SK-N-SH treated with all-trans-retinoic acid at 6 μM for 48 hours (cell line): ENCODE measurements around the gene CUEDC1.

Source experiments
- ATAC-seq: fragments of 200-7000 bp; cut with Tn5 transposase; 3 replicates; pipeline ENCODE4 v1.9.1; 2020; ENCODE audit warnings: mild to moderate bottlenecking, moderate library complexity
- ARNTL ChIP-seq: fragments of 450-650 bp; formaldehyde crosslinking; IDR thresholded peaks from 2 replicates; pipeline ENCODE4 v1.5.0; 2020; ENCODE audit warnings: low read depth, mild to moderate bottlenecking, moderate library complexity, borderline replicate concordance
- BACH2 ChIP-seq: fragments of 250-450 bp; sonication (Bioruptor Pico); IDR thresholded peaks from 2 replicates; pipeline ENCODE4 v1.9.0; 2021; ENCODE audit warnings: mild to moderate bottlenecking, borderline replicate concordance
- CSDC2 ChIP-seq: fragments of 250-450 bp; sonication (Bioruptor Pico); IDR thresholded peaks from 2 replicates; pipeline ENCODE4 v1.5.0; 2020; ENCODE audit warnings: mild to moderate bottlenecking, moderate library complexity
- CSRNP3 ChIP-seq: fragments of 250-450 bp; sonication (Bioruptor Pico); IDR thresholded peaks from 2 replicates; pipeline ENCODE4 v1.5.1; 2021; ENCODE audit warnings: mild to moderate bottlenecking, moderate library complexity
- ESRRG ChIP-seq: fragments of 250-450 bp; sonication (Bioruptor Pico); IDR thresholded peaks from 2 replicates; pipeline ENCODE4 v1.6.1; 2021; ENCODE audit warnings: mild to moderate bottlenecking
- GLIS3 ChIP-seq: fragments of 250-450 bp; sonication (Bioruptor Pico); IDR thresholded peaks from 2 replicates; pipeline ENCODE4 v1.5.0; 2020; ENCODE audit warnings: mild to moderate bottlenecking, moderate library complexity
- ISL1 ChIP-seq: fragments of 250-450 bp; sonication (Bioruptor Pico); IDR thresholded peaks from 2 replicates; pipeline ENCODE4 v2.1.2; 2022; ENCODE audit warnings: mild to moderate bottlenecking, moderate library complexity
- OSR1 ChIP-seq: fragments of 250-450 bp; sonication (Bioruptor Pico); IDR thresholded peaks from 2 replicates; pipeline ENCODE4 v1.8.0; 2022; ENCODE audit warnings: moderate library complexity, mild to moderate bottlenecking, inconsistent platforms
- PATZ1 ChIP-seq: fragments of 250-450 bp; sonication (Bioruptor Pico); IDR thresholded peaks from 2 replicates; pipeline ENCODE4 v1.8.0; 2020; ENCODE audit warnings: mild to moderate bottlenecking, moderate library complexity, borderline replicate concordance
- POU6F1 ChIP-seq: fragments of 250-450 bp; sonication (Bioruptor Pico); IDR thresholded peaks from 2 replicates; pipeline ENCODE4 v1.8.0; 2021; ENCODE audit warnings: low read depth, mild to moderate bottlenecking, moderate library complexity, borderline replicate concordance
- PPARA ChIP-seq: fragments of 250-450 bp; sonication (Bioruptor Pico); IDR thresholded peaks from 2 replicates; pipeline ENCODE4 v1.5.0; 2020; ENCODE audit warnings: mild to moderate bottlenecking, borderline replicate concordance
- RARB ChIP-seq: fragments of 250-450 bp; sonication (Bioruptor Pico); IDR thresholded peaks from 2 replicates; pipeline ENCODE4 v1.8.0; 2021; ENCODE audit warnings: mild to moderate bottlenecking, moderate library complexity
- SNAI2 ChIP-seq: fragments of 250-450 bp; sonication (Bioruptor Pico); IDR thresholded peaks from 2 replicates; pipeline ENCODE4 v1.5.0; 2020; ENCODE audit warnings: mild to moderate bottlenecking, moderate library complexity
- TCF4 ChIP-seq: fragments of 250-450 bp; sonication (Bioruptor Pico); IDR thresholded peaks from 2 replicates; pipeline ENCODE4 v1.8.0; 2021; ENCODE audit warnings: mild to moderate bottlenecking, moderate library complexity, borderline replicate concordance
- TOX ChIP-seq: fragments of 250-450 bp; sonication (Bioruptor Pico); IDR thresholded peaks from 2 replicates; pipeline ENCODE4 v1.8.0; 2021; ENCODE audit warnings: mild to moderate bottlenecking, moderate library complexity, borderline replicate concordance
- TSHZ2 ChIP-seq: fragments of 250-450 bp; sonication (Bioruptor Pico); IDR thresholded peaks from 2 replicates; pipeline ENCODE4 v1.5.0; 2020; ENCODE audit warnings: mild to moderate bottlenecking, moderate library complexity
- ZC3H10 ChIP-seq: fragments of 250-450 bp; sonication (Bioruptor Pico); IDR thresholded peaks from 2 replicates; pipeline ENCODE4 v1.5.1; 2021; ENCODE audit warnings: mild to moderate bottlenecking, moderate library complexity
- ZFP3 ChIP-seq: fragments of 250-450 bp; sonication (Bioruptor Pico); IDR thresholded peaks from 2 replicates; pipeline ENCODE4 v1.5.0; 2020; ENCODE audit warnings: mild to moderate bottlenecking, moderate library complexity
- ZFP30 ChIP-seq: fragments of 450-650 bp; formaldehyde crosslinking; IDR thresholded peaks from 2 replicates; pipeline ENCODE4 v1.5.0; 2022; ENCODE audit warnings: mild to moderate bottlenecking, moderate library complexity
- ZNF565 ChIP-seq: fragments of 450-650 bp; formaldehyde crosslinking; conservative IDR thresholded peaks from 2 replicates; pipeline ENCODE4 v1.5.0; 2020; ENCODE audit warnings: low read depth, mild to moderate bottlenecking, moderate library complexity
- ZNF70 ChIP-seq: fragments of 450-650 bp; formaldehyde crosslinking; IDR thresholded peaks from 2 replicates; pipeline ENCODE4 v1.5.0; 2020; ENCODE audit warnings: mild to moderate bottlenecking, moderate library complexity
- ZNF8 ChIP-seq: fragments of 450-650 bp; formaldehyde crosslinking; IDR thresholded peaks from 2 replicates; pipeline ENCODE4 v1.5.0; 2020; ENCODE audit warnings: mild to moderate bottlenecking, moderate library complexity

CUEDC1 gene

GRCh38 chr17:57902800-57903759, 52.1 kb downstream of the CUEDC1 start:
- no peak for TF ChIP-seq OSR1 (CRISPR knock-in tag)
- ATAC-seq: peak; percentile 60

GRCh38 chr17:57902117-57902799, 53.0 kb downstream of the CUEDC1 start:
- TF ChIP-seq RARB (CRISPR knock-in tag) (no peak), ZNF8 (no peak), TOX (CRISPR knock-in tag) (no peak), PPARA (CRISPR knock-in tag) (no peak), BACH2 (CRISPR knock-in tag) (no peak), SNAI2 (no peak), ISL1 (no peak), ZFP3 (CRISPR knock-in tag) (no peak), ESRRG (no peak), CSDC2 (CRISPR knock-in tag) (no peak), ZNF565 (CRISPR knock-in tag) (no peak), ZFP30 (CRISPR knock-in tag) (no peak), ARNTL (CRISPR knock-in tag) (no peak), GLIS3 (no peak)

GRCh38 chr17:57900991-57901743, 54.0 kb downstream of the CUEDC1 start:
- ATAC-seq: no peak
- TF ChIP-seq ZNF70 (CRISPR knock-in tag) (no peak), ESRRG (no peak), TOX (CRISPR knock-in tag) (no peak), PATZ1 (no peak), CSRNP3 (CRISPR knock-in tag) (no peak), ZFP3 (CRISPR knock-in tag) (no peak), ISL1 (no peak), OSR1 (CRISPR knock-in tag) (no peak), ZNF8 (no peak), ZFP30 (CRISPR knock-in tag) (no peak), ZNF565 (CRISPR knock-in tag) (no peak), RARB (CRISPR knock-in tag) (no peak), GLIS3 (no peak), TCF4 (CRISPR knock-in tag) (no peak), ZC3H10 (CRISPR knock-in tag) (no peak), ARNTL (CRISPR knock-in tag) (no peak), CSDC2 (CRISPR knock-in tag) (no peak), SNAI2 (no peak), TSHZ2 (CRISPR knock-in tag) (no peak), POU6F1 (no peak)

More at GRCh38 chr17:57902117-57902799, 53.0 kb downstream of the CUEDC1 start:
- ATAC-seq: no peak
